ENCODE measurements around the gene MAGED1.

- TF ChIP-seq CTCF (conservative IDR thresholded peaks at IDR 0.05 in 1 of 2, IDR thresholded peaks at IDR 0.05 in 1 of 2; ENCODE audit: low read depth in 1 of 2, low read length in 2 of 2), result no peak
- TF ChIP-seq EZH2 (IDR thresholded peaks at IDR 0.05; ENCODE audit: low read length, missing control alignments), result no peak
These were observed 41.8 kb upstream of the MAGED1 start for GRCh38 chrX:51851507-51852085.
